Panc1 (cell line): ENCODE results near the gene HCN3. TPM values are rescaled to one million over a fixed set of nuclear protein-coding genes. Genes with fewer than 3 reads are reported as not detected.

Experiments
- ATAC-seq: fragments of 200-7000 bp; cut with Tn5 transposase; 2 replicates; pipeline ENCODE4 v1.9.1; 2020; ENCODE audit warnings: mild to moderate bottlenecking, moderate library complexity
- BruUV-seq: library from RNA; stranded (reverse); fragments of 400-500 nt; replicated peaks from 2 replicates; lab custom pipeline; 2021; lab: Mats Ljungman, UMichigan
- CTCF ChIA-PET: fragments of 300-600 bp; sonication (Branson Sonifier 250); formaldehyde crosslinking; loops from one replicate; lab custom pipeline; 2022; ENCODE audit warnings: antibody characterized with exemption; lab: Charles Lee
- POLR2A ChIA-PET: fragments of 300-600 bp; sonication (Branson Sonifier 250); formaldehyde crosslinking; loops from one replicate; lab custom pipeline; 2022; ENCODE audit warnings: antibody characterized with exemption; lab: Charles Lee
- DNase-seq: peaks from one replicate; pipeline ENCODE4 v3.0.0-alpha.2; 2010; ENCODE audit warnings: low read depth, low spot score
- H3K27ac ChIP-seq: 2 replicates; pipeline ENCODE4 v1.5.1; 2011; ENCODE audit warnings: mild to moderate bottlenecking, low read length, inconsistent platforms
- H3K27me3 ChIP-seq: fragments of 200-500 bp; sonication (Bioruptor generic); 2 replicates; pipeline ENCODE4 v1.6.0; 2014; ENCODE audit warnings: low read length, inconsistent platforms; ENCODE audit not compliant: control insufficient read depth, insufficient read depth
- H3K36me3 ChIP-seq: fragments of 200-500 bp; sonication (Bioruptor generic); 2 replicates; pipeline ENCODE4 v1.5.1; 2014; ENCODE audit warnings: inconsistent platforms, mild to moderate bottlenecking, low read length, moderate library complexity; ENCODE audit not compliant: control insufficient read depth, insufficient read depth
- H3K4me1 ChIP-seq: 2 replicates; pipeline ENCODE4 v1.5.1; 2011; ENCODE audit warnings: inconsistent platforms, mild to moderate bottlenecking, low read length, moderate library complexity; ENCODE audit not compliant: control insufficient read depth, insufficient read depth
- H3K4me3 ChIP-seq, 2 experiments: 2 replicates each; pipeline ENCODE4 v1.5.1; 2011 to 2012; ENCODE audit warnings: low read depth in 2 of 2, low read length in 2 of 2, mild to moderate bottlenecking in 2 of 2, inconsistent platforms in 1 of 2, moderate library complexity in 1 of 2
- H3K9me3 ChIP-seq: fragments of 200-500 bp; sonication (Bioruptor generic); 2 replicates; pipeline ENCODE4 v1.5.1; 2014; ENCODE audit warnings: low read depth, mild to moderate bottlenecking, inconsistent platforms, low read length, moderate library complexity; ENCODE audit not compliant: control insufficient read depth, insufficient read depth
- CTCF ChIP-seq: fragments of 450-650 bp; IDR thresholded peaks from 2 replicates; pipeline ENCODE4 v1.5.1; 2017; ENCODE audit warnings: mild to moderate bottlenecking
- POLR2AphosphoS5 ChIP-seq: IDR thresholded peaks from 2 replicates; pipeline ENCODE4 v1.6.1; 2012; ENCODE audit warnings: mild to moderate bottlenecking, low read depth, low read length, moderate library complexity
- REST ChIP-seq, 2 experiments: IDR thresholded peaks; 2 replicates each; pipeline ENCODE4 v1.6.1; 2011 to 2012; ENCODE audit warnings: low read depth in 2 of 2, control low read depth in 1 of 2, low read length in 1 of 2, mild to moderate bottlenecking in 1 of 2, moderate library complexity in 1 of 2; ENCODE audit not compliant: insufficient read depth in 1 of 2
- SIN3A ChIP-seq: IDR thresholded peaks from 2 replicates; pipeline ENCODE4 v1.6.1; 2012; ENCODE audit warnings: low read depth, mild to moderate bottlenecking, low read length, moderate library complexity, borderline replicate concordance; ENCODE audit not compliant: insufficient read depth
- TCF7L2 ChIP-seq: IDR thresholded peaks from 2 replicates; pipeline ENCODE4 v1.6.1; 2011; ENCODE audit warnings: mild to moderate bottlenecking, low read depth, low read length, inconsistent platforms
- in situ Hi-C: cut with HindIII; loops from 2 replicates; pipeline ENCODE4 v1.10.0; 2016; ENCODE audit warnings: low sequenced_read_pairs, low pct_unique_long_range_greater_than_20kb
- intact Hi-C: fragments of 100-400 bp; cut with micrococcal nuclease; formaldehyde crosslinking; loops from one replicate; pipeline ENCODE4 v1.10.0; 2022; ENCODE audit not compliant: unreplicated experiment
- total RNA-seq: library from RNA; stranded (reverse); gene quantifications from one replicate; pipeline ENCODE4 v1.2.1, GENCODE V29; 2021; ENCODE audit not compliant: unreplicated experiment

HCN3 gene
- total RNA-seq, 1 experiment from 2014 or later = 7.8 TPM

GRCh38 chr1:155284476-155284875 lies 7.2 kb downstream of the HCN3 start:
- intact Hi-C loops (no loop called here), in situ Hi-C loops (no loop called here)
- H3K27me3 ChIP-seq = no peaks in the 10 kb centered on the region
- ChIA-PET CTCF (no interaction called here), POLR2A (no interaction called here)
- no peaks in the 10 kb centered on the region for H3K36me3 ChIP-seq
- no peak for ATAC-seq
- no peak for DNase-seq
- no TSS peak for BruUV-seq
- H3K9me3 ChIP-seq = no peaks in the 10 kb centered on the region
- no peaks in the 10 kb centered on the region for H3K4me1 ChIP-seq
- no peak for TF ChIP-seq REST (IDR thresholded peaks at IDR 0.05; ENCODE audit: insufficient read depth in 1 of 2, low read depth in 2 of 2, low read length in 1 of 2)
- no peak for TF ChIP-seq TCF7L2
- no peak for TF ChIP-seq SIN3A
- no peak for TF ChIP-seq POLR2AphosphoS5
- no peak for TF ChIP-seq CTCF
- H3K27ac ChIP-seq = no peak overlapping the region
- H3K4me3 ChIP-seq = no peak overlapping the region

- Histone ChIP-seq H3K4me3 (no peak overlapping the region), H3K9me3 (no peaks in the 10 kb centered on the region), H3K4me1 (no peaks in the 10 kb centered on the region), H3K36me3 (no peaks in the 10 kb centered on the region), H3K27me3 (no peaks in the 10 kb centered on the region), H3K27ac (no peak overlapping the region)
- DNase-seq (no peak), ATAC-seq (no peak)
- POLR2A ChIA-PET = no interaction called here
- CTCF ChIA-PET = no interaction called here
- in situ Hi-C loops (no loop called here), intact Hi-C loops (no loop called here)
- TF ChIP-seq POLR2AphosphoS5 (no peak), REST (IDR thresholded peaks at IDR 0.05; ENCODE audit: insufficient read depth in 1 of 2, low read depth in 2 of 2, low read length in 1 of 2) (no peak), SIN3A (no peak), CTCF (no peak), TCF7L2 (no peak)
- BruUV-seq = no TSS peak
Observed at GRCh38 chr1:155285063-155285462, 7.8 kb downstream of the HCN3 start.
